AG08396 (cell line): ENCODE data around the gene SAMMSON.

Source experiments
- DNase-seq: peaks from one replicate; pipeline ENCODE4 v3.0.0; 2012; ENCODE audit warnings: low spot score, mixed read lengths

SAMMSON gene

DNA sequence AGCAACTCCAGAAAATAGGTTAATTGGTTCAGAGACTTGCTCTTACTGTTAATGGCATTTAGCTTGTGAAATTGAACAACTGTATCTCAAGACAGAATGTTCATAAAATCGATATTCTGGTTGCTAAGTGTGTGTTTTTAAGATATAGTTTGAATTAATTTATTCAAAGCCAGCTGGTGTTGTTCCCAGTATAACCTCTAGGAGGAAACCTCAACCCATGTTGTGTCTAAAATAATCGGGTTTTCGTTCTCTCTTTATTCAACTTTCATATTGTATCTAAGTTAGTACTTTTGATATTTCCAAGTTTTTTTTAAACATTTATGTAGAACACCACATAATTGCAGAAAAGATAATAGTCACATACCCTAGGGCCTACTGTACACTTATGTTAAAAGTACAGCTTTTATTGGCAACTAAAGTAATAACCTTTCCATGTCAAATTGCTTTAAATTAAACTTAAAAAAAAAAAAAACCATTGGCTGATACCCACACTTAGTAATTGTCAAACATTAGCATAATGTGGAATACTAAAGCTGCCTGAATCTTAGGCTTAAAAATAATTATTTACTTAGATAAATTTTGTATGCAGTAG is 90.9 kb downstream of the SAMMSON start:
- peak; percentile 13 for DNase-seq

- DNase-seq, result no peak
These were observed 94.7 kb downstream of the SAMMSON start for GRCh38 chr3:70094197-70094596.

GRCh38 chr3:70095260-70095659 is 95.7 kb downstream of the SAMMSON start:
- no peak for DNase-seq

DNA sequence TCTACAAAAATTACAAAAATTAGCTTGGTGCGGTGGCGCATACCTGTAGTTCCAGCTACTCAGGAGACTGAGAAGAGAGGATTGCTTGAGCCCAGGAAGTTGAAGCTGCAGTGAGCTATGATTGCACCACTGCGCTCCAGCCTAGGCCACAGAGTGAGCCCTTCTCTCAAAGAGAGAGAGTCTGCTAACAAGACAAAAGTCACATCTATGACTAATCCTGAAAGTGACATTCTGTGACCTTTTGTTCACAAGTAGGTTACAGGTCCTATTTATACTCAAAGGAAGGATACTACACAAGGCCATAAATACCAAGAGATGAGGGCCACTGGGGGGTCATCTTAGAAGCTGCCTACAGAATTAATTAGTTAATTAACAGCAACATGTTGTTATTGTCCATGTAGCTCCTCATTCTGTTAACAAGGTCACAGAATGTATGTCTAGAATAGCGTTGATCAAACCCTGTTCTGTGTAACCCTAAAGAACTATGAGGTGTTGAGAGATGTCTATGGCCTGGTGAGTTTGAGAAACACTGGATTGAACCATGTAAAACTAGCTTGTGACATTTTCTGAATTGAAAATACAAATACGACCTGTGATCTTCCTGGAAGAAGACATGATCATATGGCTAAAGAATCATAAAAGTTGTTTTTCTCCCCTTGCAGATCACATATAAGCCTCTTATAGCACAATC is 97.0 kb downstream of the SAMMSON start:
- DNase-seq, result no peak

DNA sequence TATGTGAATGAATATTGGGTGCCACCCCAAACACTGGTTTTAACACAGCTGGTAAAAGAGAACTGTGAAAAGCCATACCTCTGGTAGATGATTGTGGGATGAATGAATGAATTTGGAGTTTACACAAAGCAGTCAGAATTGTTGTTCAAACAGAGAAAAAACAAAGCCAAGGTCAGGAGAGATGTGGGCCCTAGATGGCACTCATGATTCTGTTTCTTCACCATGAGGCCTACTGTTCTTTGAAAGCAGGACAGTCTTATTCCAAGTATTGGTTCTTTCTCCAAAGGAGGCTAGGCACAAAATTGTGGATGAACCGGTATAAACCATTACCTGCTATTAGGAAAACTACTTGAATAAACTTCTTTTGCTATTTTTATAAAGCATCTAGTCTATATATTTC is 97.6 kb downstream of the SAMMSON start:
- DNase-seq, result no peak

GRCh38 chr3:70108072-70108471 is 108.5 kb downstream of the SAMMSON start:
- DNase-seq, result peak; percentile 13

GRCh38 chr3:70108546-70108945 is 109.0 kb downstream of the SAMMSON start:
- no peak for DNase-seq

- no peak for DNase-seq
These were observed 110.5 kb downstream of the SAMMSON start for GRCh38 chr3:70110066-70110465.

DNA sequence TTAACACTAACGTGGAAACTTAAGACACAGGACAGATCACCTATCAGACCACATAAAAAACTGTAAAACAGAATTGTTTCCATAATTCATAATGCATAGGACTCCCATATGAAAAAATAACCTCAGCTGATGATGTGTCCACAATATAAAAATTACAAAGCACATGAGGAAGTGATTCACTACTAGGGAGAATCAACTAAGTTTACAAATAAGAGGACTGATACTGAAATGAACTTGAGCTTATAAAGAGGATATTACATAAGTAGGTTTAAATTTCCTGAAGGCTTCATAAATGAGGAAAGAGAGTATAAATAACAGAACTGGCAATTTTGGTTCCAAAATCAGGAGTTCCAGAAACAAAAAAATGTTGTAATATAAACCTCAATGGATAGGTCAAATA is 111.9 kb downstream of the SAMMSON start:
- DNase-seq, result no peak

DNA sequence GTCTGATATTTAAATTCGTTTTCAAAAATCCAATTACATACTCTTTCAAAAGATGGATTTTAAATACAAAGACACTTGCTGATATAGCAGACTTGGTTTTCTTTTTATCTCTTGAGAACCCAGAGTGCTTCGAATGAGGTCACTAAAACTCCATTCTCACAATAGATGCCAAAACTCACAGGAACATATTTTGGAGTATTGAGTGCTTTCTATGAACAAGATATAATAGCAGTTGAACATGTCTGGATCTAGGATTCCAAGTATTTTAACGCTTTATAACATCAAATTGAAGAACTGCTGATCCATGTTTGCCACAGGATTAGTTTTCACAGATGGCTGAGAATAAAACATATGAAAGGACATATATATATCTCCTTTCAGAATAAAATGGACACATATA is 113.2 kb downstream of the SAMMSON start:
- no peak for DNase-seq

GRCh38 chr3:70114431-70114830 is 114.9 kb downstream of the SAMMSON start:
- no peak for DNase-seq

DNA sequence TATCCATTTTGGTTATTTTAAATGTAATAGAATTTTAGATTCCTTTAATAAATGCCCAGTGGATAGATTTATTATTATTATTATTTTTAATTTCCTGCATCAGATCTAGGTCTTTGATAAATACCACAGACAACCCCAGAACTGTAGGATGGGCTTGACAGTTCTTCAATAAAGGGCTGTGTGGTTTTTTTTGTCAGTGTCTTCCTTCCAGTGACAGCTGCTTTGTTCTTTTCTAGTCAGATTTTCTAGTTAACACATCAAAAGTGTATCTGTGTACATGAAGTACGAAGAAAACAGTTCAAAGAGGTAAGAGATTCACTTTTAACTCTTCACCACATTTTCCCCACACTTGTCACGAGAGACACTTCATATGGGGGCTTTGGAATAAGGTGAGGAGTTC is 120.3 kb downstream of the SAMMSON start:
- DNase-seq, result no peak
